T-helper 17 cell (primary cell): ENCODE measurements around the gene ARHGEF6. TPM values are rescaled to one million over a fixed set of nuclear protein-coding genes. Genes with fewer than 3 reads are reported as not detected.

ENCODE experiments used
- ATAC-seq: fragments of 150-1000 bp; cut with Tn5 transposase; 2 replicates; pipeline ENCODE4 v1.10.0; 2021; ENCODE audit warnings: mild to moderate bottlenecking, moderate library complexity
- DNase-seq, 3 donors: peaks; one replicate each; pipeline versions ENCODE4 v3.0.0 to v3.0.0-alpha.2; 2020 to 2021
- H3K9me3 ChIP-seq: one replicate; pipeline ENCODE4 v1.7.0; 2013; ENCODE audit warnings: low read length, mild to moderate bottlenecking; ENCODE audit not compliant: control insufficient read depth, poor library complexity, severe bottlenecking
- H3K27ac Mint-ChIP-seq: one replicate; pipeline ENCODE4 v1.8.0; 2022; ENCODE audit warnings: mild to moderate bottlenecking, moderate library complexity, mixed read lengths
- H3K27me3 Mint-ChIP-seq: one replicate; pipeline ENCODE4 v1.8.0; 2022; ENCODE audit warnings: mixed read lengths
- H3K36me3 Mint-ChIP-seq: one replicate; pipeline ENCODE4 v1.8.0; 2022; ENCODE audit warnings: low read depth, mixed read lengths
- H3K4me1 Mint-ChIP-seq: one replicate; pipeline ENCODE4 v1.8.0; 2022; ENCODE audit warnings: mild to moderate bottlenecking, mixed read lengths
- H3K4me3 Mint-ChIP-seq: one replicate; pipeline ENCODE4 v1.8.0; 2022; ENCODE audit warnings: mild to moderate bottlenecking, moderate library complexity, mixed read lengths
- total RNA-seq, 4 donors: library from RNA in 2 of 4; stranded (reverse) in 2 of 4; gene quantifications; one replicate each; pipeline ENCODE4 v1.2.3 and lab custom pipeline; 2022 to 2026

Gene ARHGEF6
- total RNA-seq, 2 donors from 2014 or later, result 68.6 to 70.7 TPM

DNA sequence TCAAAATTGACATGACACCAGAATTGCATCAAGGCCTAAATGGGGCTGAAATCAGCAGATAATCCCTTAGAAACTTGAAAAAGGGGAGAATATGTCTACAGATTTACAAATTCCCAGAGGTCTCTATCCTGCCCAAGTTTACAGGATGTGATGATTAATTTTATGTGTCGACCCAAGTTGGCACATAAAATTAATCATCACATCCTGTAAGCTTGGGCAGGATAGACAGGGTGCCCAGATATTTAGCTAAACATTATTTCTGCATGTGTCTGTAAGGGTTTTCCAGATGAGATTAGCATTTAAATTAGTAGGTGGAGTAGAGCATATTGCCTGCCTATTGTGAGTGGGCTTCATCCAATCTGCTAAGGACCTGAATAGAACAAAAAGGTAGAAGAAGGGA lies 52.3 kb downstream of the ARHGEF6 start:
- Mint-ChIP-seq H3K4me1 (peaks cover 19% of the 10 kb centered on the region), H3K36me3 (peaks cover 2% of the 10 kb centered on the region), H3K27me3 (no peaks in the 10 kb centered on the region), H3K27ac (peak overlapping the region; percentile 51), H3K4me3 (no peak overlapping the region)
- no peak for DNase-seq
- H3K9me3 ChIP-seq, result no peaks in the 10 kb centered on the region
- no peak for ATAC-seq

- Mint-ChIP-seq H3K4me3 (no peak overlapping the region), H3K27me3 (no peaks in the 10 kb centered on the region), H3K36me3 (peaks cover 5% of the 10 kb centered on the region), H3K27ac (peak overlapping the region; percentile 4), H3K4me1 (peaks cover 14% of the 10 kb centered on the region)
- DNase-seq, result no peak
- no peaks in the 10 kb centered on the region for H3K9me3 ChIP-seq
- ATAC-seq, result no peak
These were observed 55.2 kb downstream of the ARHGEF6 start for GRCh38 chrX:136725441-136726104.

- DNase-seq (no peak), ATAC-seq (no peak)
- Mint-ChIP-seq H3K27ac (peak overlapping the region; percentile 91), H3K36me3 (peaks cover 5% of the 10 kb centered on the region), H3K27me3 (no peaks in the 10 kb centered on the region), H3K4me3 (no peak overlapping the region), H3K4me1 (peaks cover 20% of the 10 kb centered on the region)
- H3K9me3 ChIP-seq, result no peaks in the 10 kb centered on the region
These were observed 62.6 kb downstream of the ARHGEF6 start for GRCh38 chrX:136718091-136718490.

DNA sequence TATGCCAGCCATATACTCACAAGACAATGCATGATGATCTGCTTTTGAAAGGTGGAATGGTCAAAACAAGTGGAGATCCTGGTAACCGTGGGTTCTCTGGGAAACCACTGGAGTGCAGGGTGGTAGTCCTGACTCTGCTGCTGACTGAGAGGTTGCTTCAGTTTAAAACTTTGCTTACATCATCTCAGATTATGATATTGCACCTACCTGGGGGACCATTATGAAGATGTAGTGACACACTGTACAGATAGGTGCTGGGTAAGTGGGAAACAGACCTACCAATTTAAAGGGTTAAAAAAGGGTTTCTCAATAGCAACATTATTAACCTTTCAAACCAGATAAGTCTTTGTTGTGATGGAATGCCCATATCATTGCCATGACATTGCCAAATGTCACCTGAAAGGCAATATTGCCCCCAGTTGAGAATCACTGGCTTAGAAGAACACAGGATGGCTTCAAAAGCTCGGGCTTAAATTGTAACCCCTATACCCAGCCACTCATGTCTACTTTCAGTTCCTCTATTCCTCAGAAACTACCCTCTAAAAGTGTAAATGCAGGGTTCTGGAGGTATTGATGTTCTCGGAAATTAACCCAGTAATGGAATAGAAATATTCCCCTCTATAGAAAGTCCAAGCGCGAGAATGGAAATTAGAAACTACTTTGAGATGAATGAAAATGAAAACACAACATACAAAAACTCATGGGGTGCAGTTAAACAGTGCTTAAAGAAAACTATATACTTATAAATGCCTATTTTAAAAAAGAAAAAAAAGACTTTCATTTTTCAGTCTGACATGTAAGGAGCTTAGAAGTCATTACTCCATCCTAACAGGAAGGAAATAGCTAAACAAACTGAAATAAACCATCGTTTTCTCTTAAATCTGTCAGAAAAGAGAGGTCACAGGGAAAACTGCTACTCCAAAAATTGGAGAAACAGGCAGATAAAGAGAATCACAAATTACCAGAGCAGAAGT lies 65.8 kb downstream of the ARHGEF6 start:
- Mint-ChIP-seq H3K4me1 (peaks cover 24% of the 10 kb centered on the region), H3K4me3 (peak overlapping the region; percentile 66)
- ATAC-seq, result peak; percentile 46

GRCh38 chrX:136712650-136713310 lies 68.0 kb downstream of the ARHGEF6 start:
- no peak for DNase-seq
- no peak overlapping the region for H3K4me3 Mint-ChIP-seq
- peaks cover 20% of the 10 kb centered on the region for H3K4me1 Mint-ChIP-seq
- no peaks in the 10 kb centered on the region for H3K36me3 Mint-ChIP-seq
- no peak for ATAC-seq
- no peaks in the 10 kb centered on the region for H3K27me3 Mint-ChIP-seq
- H3K27ac Mint-ChIP-seq, result peak overlapping the region; percentile 96
- H3K9me3 ChIP-seq, result no peaks in the 10 kb centered on the region

More for the DNA sequence above, 65.8 kb downstream of the ARHGEF6 start:
- H3K36me3 Mint-ChIP-seq, result no peaks in the 10 kb centered on the region
- no peak for DNase-seq
- H3K27me3 Mint-ChIP-seq, result no peaks in the 10 kb centered on the region
- peak overlapping the region; percentile 91 for H3K27ac Mint-ChIP-seq
- no peaks in the 10 kb centered on the region for H3K9me3 ChIP-seq

DNA sequence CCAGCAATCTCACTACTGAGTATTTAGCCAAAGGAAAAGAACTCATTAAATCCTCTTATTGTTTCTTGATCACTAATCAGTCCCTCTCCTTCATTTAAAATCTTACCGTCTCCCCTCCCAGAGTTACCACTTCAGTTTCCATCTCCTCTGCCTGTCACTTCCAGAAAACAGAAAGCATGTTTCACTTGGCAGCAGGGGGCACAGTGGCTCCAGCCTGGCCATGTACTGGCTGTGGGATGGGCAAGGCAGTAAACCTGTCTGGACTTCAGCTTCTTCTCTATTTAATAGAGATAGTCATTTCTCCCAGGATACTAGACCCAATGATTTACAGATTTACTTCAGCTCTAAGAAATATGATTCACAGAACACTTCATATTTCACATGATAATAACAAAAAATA lies 69.6 kb downstream of the ARHGEF6 start:
- no peaks in the 10 kb centered on the region for H3K9me3 ChIP-seq
- Mint-ChIP-seq H3K36me3 (no peaks in the 10 kb centered on the region), H3K4me1 (peaks cover 11% of the 10 kb centered on the region), H3K4me3 (no peak overlapping the region), H3K27me3 (no peaks in the 10 kb centered on the region), H3K27ac (peak overlapping the region; percentile 96)
- DNase-seq, result no peak
- no peak for ATAC-seq

- Mint-ChIP-seq H3K36me3 (no peaks in the 10 kb centered on the region), H3K27ac (peak overlapping the region; percentile 96), H3K27me3 (no peaks in the 10 kb centered on the region), H3K4me3 (peak overlapping the region; percentile 63), H3K4me1 (peaks cover 10% of the 10 kb centered on the region)
- ATAC-seq, result peak; percentile 84
- no peaks in the 10 kb centered on the region for H3K9me3 ChIP-seq
- no peak for DNase-seq
These were observed 70.3 kb downstream of the ARHGEF6 start for GRCh38 chrX:136710325-136710951.

DNA sequence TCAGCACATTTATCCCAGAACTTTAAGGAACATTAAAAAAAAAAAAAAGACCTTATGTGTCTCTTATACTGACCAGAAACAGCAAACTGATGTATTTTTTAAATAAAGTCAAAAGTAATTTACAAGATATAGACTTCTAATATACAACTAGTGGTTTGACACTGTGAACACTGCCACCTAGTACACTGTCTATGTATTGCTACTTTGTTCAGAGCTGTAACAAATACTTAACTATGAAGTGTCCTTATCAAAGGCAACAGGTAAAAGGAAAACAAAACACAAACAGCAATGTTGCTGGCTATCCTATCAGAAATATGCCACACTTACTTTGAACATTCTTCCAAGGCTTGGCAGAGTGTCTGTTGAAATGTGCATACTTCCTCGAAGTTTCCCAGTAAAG lies 72.4 kb downstream of the ARHGEF6 start:
- DNase-seq (no peak), ATAC-seq (peak; percentile 69)
- no peaks in the 10 kb centered on the region for H3K9me3 ChIP-seq
- Mint-ChIP-seq H3K27ac (peak overlapping the region; percentile 96), H3K27me3 (no peaks in the 10 kb centered on the region), H3K4me1 (peaks cover 8% of the 10 kb centered on the region), H3K36me3 (peaks cover 2% of the 10 kb centered on the region), H3K4me3 (no peak overlapping the region)

DNA sequence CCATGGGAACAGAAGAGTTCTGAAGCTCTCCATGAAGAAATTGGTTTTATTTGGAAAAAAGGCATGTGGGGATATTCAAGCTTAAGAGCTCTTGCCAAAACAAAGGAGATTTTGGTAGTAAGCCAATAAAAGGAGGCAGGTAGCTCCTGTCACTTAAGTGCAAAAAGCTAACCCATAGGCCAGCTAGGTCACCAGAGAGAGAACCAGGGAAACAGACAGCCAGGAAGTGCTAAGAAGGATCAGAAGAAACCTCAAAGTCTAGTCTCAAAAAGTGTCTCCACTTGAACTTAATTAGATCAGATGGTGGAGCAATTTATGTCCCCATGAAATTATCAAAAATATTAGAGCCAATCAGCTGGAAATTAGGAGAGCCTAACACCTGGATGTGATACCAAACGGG lies 83.6 kb downstream of the ARHGEF6 start:
- ATAC-seq, result peak; percentile 28
- Mint-ChIP-seq H3K36me3 (no peaks in the 10 kb centered on the region), H3K27me3 (no peaks in the 10 kb centered on the region), H3K4me3 (no peak overlapping the region), H3K27ac (peak overlapping the region; percentile 99), H3K4me1 (peaks cover 24% of the 10 kb centered on the region)
- H3K9me3 ChIP-seq, result no peaks in the 10 kb centered on the region
- no peak for DNase-seq

DNA sequence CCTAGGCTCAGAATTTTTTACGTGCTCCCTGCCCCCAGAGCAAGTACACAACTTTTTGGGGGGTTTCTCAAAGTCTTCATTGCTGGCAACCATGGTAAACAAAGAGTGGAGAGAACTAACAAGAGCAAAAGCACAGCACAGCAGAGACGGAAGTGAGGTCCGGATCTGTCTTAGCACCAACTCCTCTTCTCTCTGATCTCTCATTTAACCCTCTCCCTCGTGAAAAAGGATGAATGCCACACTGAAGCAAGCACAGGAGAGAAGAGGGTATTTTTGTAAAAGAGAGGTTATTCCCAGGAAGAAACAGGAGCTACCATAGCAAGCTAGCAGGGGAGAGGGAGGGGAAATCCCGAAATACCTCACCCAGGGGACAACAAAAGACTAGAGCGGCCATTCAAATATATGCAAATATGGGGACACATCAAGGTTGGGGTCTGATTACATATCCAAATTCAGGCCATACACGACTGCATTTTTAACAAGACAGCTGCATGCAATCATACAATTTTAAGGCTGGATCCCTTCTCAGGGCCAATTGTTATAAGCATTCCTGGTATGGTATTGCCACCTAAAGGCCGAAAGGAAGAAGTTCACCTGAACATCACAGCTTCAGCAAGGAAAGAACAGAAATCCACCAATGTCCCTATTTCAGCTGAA lies 86.2 kb downstream of the ARHGEF6 start:
- H3K4me1 Mint-ChIP-seq, result peaks cover 34% of the 10 kb centered on the region
- H3K9me3 ChIP-seq, result no peaks in the 10 kb centered on the region
- ATAC-seq (peak; percentile 70), DNase-seq (peak in 1 of 3 donors; percentile 12)
- peaks cover 2% of the 10 kb centered on the region for H3K36me3 Mint-ChIP-seq
- no peaks in the 10 kb centered on the region for H3K27me3 Mint-ChIP-seq
- H3K4me3 Mint-ChIP-seq, result peak overlapping the region; percentile 79
- H3K27ac Mint-ChIP-seq, result peak overlapping the region; percentile 99

DNA sequence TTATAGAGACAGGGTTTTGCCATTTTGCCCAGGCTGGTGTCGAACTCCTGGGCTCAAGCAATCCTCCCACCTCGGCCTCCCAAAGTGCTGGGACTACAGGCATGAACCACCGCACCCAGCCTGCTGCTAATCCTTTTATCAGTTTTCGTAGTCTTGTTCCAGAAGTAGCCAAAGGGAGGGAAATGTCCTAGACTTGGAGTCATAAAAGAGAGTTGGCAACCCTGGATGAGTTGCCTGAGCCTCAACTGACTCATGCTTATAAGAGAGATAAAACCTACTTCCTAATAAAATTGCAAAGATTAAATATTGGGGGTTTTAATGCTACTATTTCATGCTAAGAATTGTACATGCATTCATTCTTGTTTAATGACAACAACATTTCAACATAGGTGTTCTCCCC lies 88.5 kb downstream of the ARHGEF6 start:
- no peak for ATAC-seq
- H3K27me3 Mint-ChIP-seq, result no peaks in the 10 kb centered on the region
- no peak for DNase-seq
- H3K9me3 ChIP-seq, result no peaks in the 10 kb centered on the region
- H3K27ac Mint-ChIP-seq, result peak overlapping the region; percentile 99
- no peak overlapping the region for H3K4me3 Mint-ChIP-seq
- peaks cover 39% of the 10 kb centered on the region for H3K4me1 Mint-ChIP-seq
- peaks cover 4% of the 10 kb centered on the region for H3K36me3 Mint-ChIP-seq

GRCh38 chrX:136691028-136691809 lies 89.5 kb downstream of the ARHGEF6 start:
- peaks cover 4% of the 10 kb centered on the region for H3K36me3 Mint-ChIP-seq
- H3K4me1 Mint-ChIP-seq, result peaks cover 36% of the 10 kb centered on the region
- DNase-seq (no peak), ATAC-seq (peak; percentile 59)
- no peaks in the 10 kb centered on the region for H3K9me3 ChIP-seq
- H3K27me3 Mint-ChIP-seq, result no peaks in the 10 kb centered on the region
- peak overlapping the region; percentile 99 for H3K27ac Mint-ChIP-seq
- H3K4me3 Mint-ChIP-seq, result peak overlapping the region; percentile 78
